Adrenal gland (tissue), 12 donors: ENCODE measurements around the gene DNAJC12. TPM values are rescaled to one million over a fixed set of nuclear protein-coding genes. Genes with fewer than 3 reads are reported as not detected.

Experiments used
- DNase-seq, 7 donors: peaks; one replicate each; pipeline ENCODE4 v3.0.0-alpha.2; 2019 to 2020
- H3K27ac ChIP-seq, 5 donors: fragments of 200-600 bp; sonication (generic) in 4 of 5; 1 replicate in 3 of 5; 2 replicates in 2 of 5; pipeline versions ENCODE4 v1.5.1 to v1.8.0; 2016 to 2020; ENCODE audit warnings: mild to moderate bottlenecking in 1 of 5
- H3K27me3 ChIP-seq: fragments of 200-600 bp; 2 replicates; pipeline ENCODE4 v1.8.0; 2021
- H3K36me3 ChIP-seq, 2 donors: fragments of 200-600 bp; replicated peaks in 1 of 2; 1 replicate in 1 of 2; 2 replicates in 1 of 2; pipeline versions ENCODE4 v1.5.1 to v1.8.0; 2018 to 2022
- H3K4me1 ChIP-seq, 2 donors: fragments of 200-600 bp; replicated peaks in 1 of 2; 1 replicate in 1 of 2; 2 replicates in 1 of 2; pipeline versions ENCODE4 v1.5.1 to v1.8.0; 2018 to 2021
- H3K4me3 ChIP-seq, 4 donors: fragments of 200-600 bp; sonication (generic) in 3 of 4; one replicate each; pipeline ENCODE4 v1.5.1; 2016 to 2018
- H3K9me3 ChIP-seq, 3 donors: fragments of 200-600 bp; sonication (generic) in 1 of 3; replicated peaks in 1 of 3; 1 replicate in 2 of 3; 2 replicates in 1 of 3; pipeline versions ENCODE4 v1.5.1 to v1.8.0; 2016 to 2021
- CTCF ChIP-seq, 6 experiments: fragments of 450-650 bp in 4 of 6; fragments of 200-600 bp in 2 of 6; sonication (generic) in 1 of 6; IDR thresholded peaks; 1 replicate in 5 of 6; 2 replicates in 1 of 6; pipeline versions ENCODE4 v1.5.1 to v1.8.0; 2016 to 2021; ENCODE audit warnings: antibody characterized with exemption in 6 of 6, mild to moderate bottlenecking in 2 of 6, moderate library complexity in 1 of 6
- POLR2A ChIP-seq, 2 donors: fragments of 450-650 bp; IDR thresholded peaks; one replicate each; pipeline ENCODE4 v1.6.1; 2017; ENCODE audit warnings: antibody characterized with exemption in 2 of 2, mild to moderate bottlenecking in 2 of 2, moderate library complexity in 1 of 2
- WGBS, 4 donors: extraction: QIAGEN DNeasy Blood & Tissue Kit in 2 of 4; methylation state at CpG; one replicate each; pipeline versions ENCODE4 v1.1.5 to v1.1.7; 2013 to 2017; 5-methylcytosine and 5-hydroxymethylcytosine counted together
- intact Hi-C, 2 donors: fragments of 100-400 bp; cut with DNase I; formaldehyde crosslinking; loops; one replicate each; pipeline versions ENCODE4 v1.14.1 to v1.15.0; 2022 to 2023
- polyA plus RNA-seq, 3 donors: library from polyadenylated mRNA; stranded (reverse); fragments of 200-250 nt in 2 of 3; fragments of 350-450 nt in 1 of 3; fragmentation: Illumina TruSeq in 1 of 3; extraction: RNeasy Lipid Tissue Mini Kit (QIAGEN cat#74804) in 1 of 3; gene quantifications; one replicate each; pipeline ENCODE4 v1.2.3, GENCODE V29; 2013 to 2014
- total RNA-seq, 9 donors: library from RNA; depleted of rRNA in 4 of 9; stranded (reverse); fragments of >200 nt in 4 of 9; fragments of 120-200 nt in 1 of 9; fragmentation: NEBNext Ultra II Directional in 1 of 9; extraction: Animal tissue kit (Norgen Biotek cat#: 25700) in 1 of 9; gene quantifications; one replicate each; pipeline versions ENCODE4 v1.1.0 to v1.2.4, GENCODE V29; 2013 to 2023
- donor health status: healthy with polysubstance abuse.
- donor health status: Bipolar disorder and iron deficiency.
- donor health status: DM: yes; HTN: yes; CAD: no.
- donor health status: DM: no; HTN: no; CAD: no.
- donor health status: DM: no; HTN: no; CAD: no.
- donor health status: DM: yes; HTN: yes; CAD: no.

Gene DNAJC12
- total and polyA plus RNA-seq, 12 donors: 21.0 to 228 (median 56.2) TPM

GRCh38 chr10:67816719-67817118 is 21.3 kb downstream of the DNAJC12 start:
- H3K4me1 ChIP-seq: no peaks in the 10 kb centered on the region
- H3K27me3 ChIP-seq: no peaks in the 10 kb centered on the region
- intact Hi-C loops: no loop called here
- no peak for DNase-seq
- peak overlapping the region in 3 of 5 donors; percentile 61 to 84 (median 63) for H3K27ac ChIP-seq
- TF ChIP-seq CTCF (IDR thresholded peaks at IDR 0.05) (no peak), POLR2A (IDR thresholded peaks at IDR 0.05) (no peak)
- 78 to 89% (median 83%) methylated on average over 4 of the region's 4 CpGs for WGBS, 4 donors
- H3K4me3 ChIP-seq: no peak overlapping the region
- no peaks in the 10 kb centered on the region for H3K9me3 ChIP-seq
- no peaks in the 10 kb centered on the region for H3K36me3 ChIP-seq

- H3K9me3 ChIP-seq: no peaks in the 10 kb centered on the region
- DNase-seq: peak in 5 of 7 donors; percentile 24 to 79 (median 61)
- no peaks in the 10 kb centered on the region for H3K4me1 ChIP-seq
- no peaks in the 10 kb centered on the region for H3K27me3 ChIP-seq
- 38 to 52% (median 43%) methylated on average over 4 of the region's 4 CpGs for WGBS, 4 donors
- intact Hi-C loops: no loop called here
- H3K36me3 ChIP-seq: no peaks in the 10 kb centered on the region
- no peak overlapping the region for H3K4me3 ChIP-seq
- peak overlapping the region in 4 of 5 donors; percentile 31 to 78 (median 66) for H3K27ac ChIP-seq
- TF ChIP-seq POLR2A (IDR thresholded peaks at IDR 0.05): no peak
- no peak for TF ChIP-seq CTCF (IDR thresholded peaks at IDR 0.05)
These were observed 22.4 kb downstream of the DNAJC12 start for GRCh38 chr10:67815571-67816059.

- WGBS, 4 donors: 66 to 79% (median 74%) methylated on average over 4 of the region's 4 CpGs
- H3K27me3 ChIP-seq: no peaks in the 10 kb centered on the region
- no peaks in the 10 kb centered on the region for H3K9me3 ChIP-seq
- intact Hi-C loops: no loop called here
- no peak overlapping the region for H3K4me3 ChIP-seq
- H3K36me3 ChIP-seq: no peaks in the 10 kb centered on the region
- no peaks in the 10 kb centered on the region for H3K4me1 ChIP-seq
- TF ChIP-seq CTCF (IDR thresholded peaks at IDR 0.05) (no peak), POLR2A (IDR thresholded peaks at IDR 0.05) (no peak)
- DNase-seq: no peak
- no peak overlapping the region for H3K27ac ChIP-seq
These were observed 26.0 kb downstream of the DNAJC12 start for GRCh38 chr10:67812007-67812406.

- no peak for TF ChIP-seq CTCF (IDR thresholded peaks at IDR 0.05)
- TF ChIP-seq POLR2A (IDR thresholded peaks at IDR 0.05): no peak
- H3K4me1 ChIP-seq: no peaks in the 10 kb centered on the region
- no peak overlapping the region for H3K4me3 ChIP-seq
- intact Hi-C loops: no loop called here
- H3K27me3 ChIP-seq: no peaks in the 10 kb centered on the region
- no peak for DNase-seq
- H3K36me3 ChIP-seq: no peaks in the 10 kb centered on the region
- 93 to 97% (median 96%) methylated on average over 2 of the region's 2 CpGs for WGBS, 4 donors
- no peaks in the 10 kb centered on the region for H3K9me3 ChIP-seq
- no peak overlapping the region for H3K27ac ChIP-seq
These were observed 28.9 kb downstream of the DNAJC12 start for GRCh38 chr10:67809107-67809506.
